Hepatocyte (in vitro differentiated cells): Measurements from ENCODE around the gene SLC38A5.

Experiments
- EZH2 ChIP-seq: fragments of 200-600 bp; sonication (generic); IDR thresholded peaks from 2 replicates; pipeline ENCODE4 v1.6.1; 2016; ENCODE audit warnings: antibody characterized with exemption, mild to moderate bottlenecking, borderline replicate concordance
- TF ChIP-seq, protein P1 (sequence below): fragments of 200-600 bp; sonication (generic); IDR thresholded peaks from 2 replicates; pipeline ENCODE4 v1.5.1; 2016; ENCODE audit warnings: antibody characterized with exemption, mild to moderate bottlenecking; ENCODE audit not compliant: poor library complexity

DNA sequence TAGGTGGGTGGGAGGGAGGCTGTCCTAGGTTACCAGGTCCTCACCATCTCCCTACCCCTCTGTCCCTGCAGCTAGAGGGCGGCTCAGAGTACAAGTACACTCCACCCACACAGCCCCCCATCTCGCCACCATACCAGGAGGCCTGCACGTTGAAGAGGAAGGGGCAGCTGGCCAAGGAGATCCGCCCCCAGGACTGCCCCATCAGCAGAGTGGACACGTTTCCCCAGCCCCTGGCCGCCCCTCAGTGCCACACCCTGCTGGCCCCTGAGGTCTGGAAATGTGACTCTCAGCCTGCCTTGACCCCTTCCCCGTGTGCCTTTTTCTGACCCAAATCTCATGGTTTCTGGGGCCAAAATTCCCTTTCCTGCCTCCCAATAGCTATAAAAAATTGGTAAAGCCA lies 12.5 kb upstream of the SLC38A5 start:
- no peak for TF ChIP-seq EZH2
- TF ChIP-seq, protein P1, sequence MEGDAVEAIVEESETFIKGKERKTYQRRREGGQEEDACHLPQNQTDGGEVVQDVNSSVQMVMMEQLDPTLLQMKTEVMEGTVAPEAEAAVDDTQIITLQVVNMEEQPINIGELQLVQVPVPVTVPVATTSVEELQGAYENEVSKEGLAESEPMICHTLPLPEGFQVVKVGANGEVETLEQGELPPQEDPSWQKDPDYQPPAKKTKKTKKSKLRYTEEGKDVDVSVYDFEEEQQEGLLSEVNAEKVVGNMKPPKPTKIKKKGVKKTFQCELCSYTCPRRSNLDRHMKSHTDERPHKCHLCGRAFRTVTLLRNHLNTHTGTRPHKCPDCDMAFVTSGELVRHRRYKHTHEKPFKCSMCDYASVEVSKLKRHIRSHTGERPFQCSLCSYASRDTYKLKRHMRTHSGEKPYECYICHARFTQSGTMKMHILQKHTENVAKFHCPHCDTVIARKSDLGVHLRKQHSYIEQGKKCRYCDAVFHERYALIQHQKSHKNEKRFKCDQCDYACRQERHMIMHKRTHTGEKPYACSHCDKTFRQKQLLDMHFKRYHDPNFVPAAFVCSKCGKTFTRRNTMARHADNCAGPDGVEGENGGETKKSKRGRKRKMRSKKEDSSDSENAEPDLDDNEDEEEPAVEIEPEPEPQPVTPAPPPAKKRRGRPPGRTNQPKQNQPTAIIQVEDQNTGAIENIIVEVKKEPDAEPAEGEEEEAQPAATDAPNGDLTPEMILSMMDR, result no peak
